Ishikawa (cell line): ENCODE measurements around the gene PSD2.

Source experiments
- CEBPB ChIP-seq: IDR thresholded peaks from 2 replicates; pipeline ENCODE4 v1.6.1; 2012
- CREB1 ChIP-seq: IDR thresholded peaks from 2 replicates; pipeline ENCODE4 v1.6.1; 2012; ENCODE audit warnings: low read depth
- EP300 ChIP-seq: IDR thresholded peaks from 2 replicates; pipeline ENCODE4 v1.6.1; 2012; ENCODE audit warnings: borderline replicate concordance
- FOXM1 ChIP-seq: IDR thresholded peaks from 2 replicates; pipeline ENCODE4 v1.6.1; 2012; ENCODE audit warnings: low read depth, borderline replicate concordance
- MAX ChIP-seq: IDR thresholded peaks from 2 replicates; pipeline ENCODE4 v1.6.1; 2012
- RAD21 ChIP-seq: IDR thresholded peaks from 2 replicates; pipeline ENCODE4 v1.6.1; 2012; ENCODE audit warnings: low read depth
- REST ChIP-seq: IDR thresholded peaks from 2 replicates; pipeline ENCODE4 v1.6.1; 2012; ENCODE audit warnings: low read depth, mild to moderate bottlenecking
- TAF1 ChIP-seq: IDR thresholded peaks from 2 replicates; pipeline ENCODE4 v1.6.1; 2012; ENCODE audit warnings: low read depth, mild to moderate bottlenecking
- TCF12 ChIP-seq: IDR thresholded peaks from 2 replicates; pipeline ENCODE4 v1.6.1; 2012; ENCODE audit warnings: low read depth
- USF1 ChIP-seq: IDR thresholded peaks from 2 replicates; pipeline ENCODE4 v1.6.1; 2012
- ZBTB7A ChIP-seq: IDR thresholded peaks from 2 replicates; pipeline ENCODE4 v1.6.1; 2012; ENCODE audit warnings: low read depth

GRCh38 chr5:139823757-139824355, 28.2 kb downstream of the PSD2 start:
- no peak for TF ChIP-seq RAD21
- TF ChIP-seq TAF1 = no peak
- no peak for TF ChIP-seq ZBTB7A
- no peak for TF ChIP-seq FOXM1
- TF ChIP-seq USF1 = no peak
- no peak for TF ChIP-seq EP300
- TF ChIP-seq CREB1 = no peak
- TF ChIP-seq MAX = no peak
- TF ChIP-seq REST = no peak
- TF ChIP-seq TCF12 = no peak
- no peak for TF ChIP-seq CEBPB
